GM18519 (cell line): ENCODE data around the gene NANOS3.
"Not testable (repeated sequence)": the region's sequence is repeated elsewhere in the genome, so short reads cannot be mapped to it uniquely, and the experiment has no call there.

ENCODE experiments used
- ATAC-seq: cut with Tn5 transposase; IDR thresholded peaks from one replicate; pipeline ENCODE4 v1.9.1; 2021; ENCODE audit warnings: mild to moderate bottlenecking, moderate library complexity; ENCODE audit not compliant: unreplicated experiment, low FRiP score

The NANOS3 gene

DNA sequence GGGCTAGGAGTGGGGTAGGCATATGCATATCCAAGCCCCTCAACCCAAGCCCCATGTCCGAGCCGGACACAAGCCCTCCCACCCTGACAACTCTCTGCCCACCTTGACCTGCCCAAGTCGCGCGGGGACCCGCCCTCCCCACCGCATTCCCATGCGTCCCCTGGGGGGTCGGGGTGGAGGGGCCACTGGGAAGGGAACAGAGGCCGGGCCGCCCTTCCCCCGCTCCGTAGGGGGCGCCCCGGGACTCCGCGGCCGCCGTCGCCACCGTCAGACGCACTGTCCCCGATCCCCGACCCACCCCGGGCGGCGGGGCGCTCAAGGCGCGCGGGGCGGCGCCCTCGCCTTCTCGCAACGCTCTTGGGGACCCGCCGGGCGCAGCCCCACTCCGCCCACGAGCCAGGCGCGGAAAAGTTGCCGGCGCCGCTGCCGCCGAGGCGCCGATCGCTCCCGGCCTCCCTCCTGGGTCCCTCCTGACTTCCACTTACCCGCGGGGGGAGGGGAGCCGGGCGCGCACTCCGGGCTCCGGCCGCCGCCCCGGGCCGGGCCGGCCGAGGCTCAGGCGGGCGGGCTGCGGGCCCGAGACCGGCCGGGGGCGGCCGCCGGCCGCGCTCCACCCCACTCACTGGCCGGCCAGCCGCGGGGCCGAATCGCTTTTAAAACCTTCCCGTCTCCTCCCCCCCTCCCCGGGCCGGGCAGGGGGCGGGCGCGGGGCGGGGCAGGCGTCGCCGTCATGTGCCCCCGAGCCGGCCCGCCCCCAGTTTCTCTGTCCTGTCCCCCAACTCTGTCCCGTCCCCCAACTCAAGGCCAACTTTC is 34.4 kb upstream of the NANOS3 start:
- ATAC-seq: no peak

DNA sequence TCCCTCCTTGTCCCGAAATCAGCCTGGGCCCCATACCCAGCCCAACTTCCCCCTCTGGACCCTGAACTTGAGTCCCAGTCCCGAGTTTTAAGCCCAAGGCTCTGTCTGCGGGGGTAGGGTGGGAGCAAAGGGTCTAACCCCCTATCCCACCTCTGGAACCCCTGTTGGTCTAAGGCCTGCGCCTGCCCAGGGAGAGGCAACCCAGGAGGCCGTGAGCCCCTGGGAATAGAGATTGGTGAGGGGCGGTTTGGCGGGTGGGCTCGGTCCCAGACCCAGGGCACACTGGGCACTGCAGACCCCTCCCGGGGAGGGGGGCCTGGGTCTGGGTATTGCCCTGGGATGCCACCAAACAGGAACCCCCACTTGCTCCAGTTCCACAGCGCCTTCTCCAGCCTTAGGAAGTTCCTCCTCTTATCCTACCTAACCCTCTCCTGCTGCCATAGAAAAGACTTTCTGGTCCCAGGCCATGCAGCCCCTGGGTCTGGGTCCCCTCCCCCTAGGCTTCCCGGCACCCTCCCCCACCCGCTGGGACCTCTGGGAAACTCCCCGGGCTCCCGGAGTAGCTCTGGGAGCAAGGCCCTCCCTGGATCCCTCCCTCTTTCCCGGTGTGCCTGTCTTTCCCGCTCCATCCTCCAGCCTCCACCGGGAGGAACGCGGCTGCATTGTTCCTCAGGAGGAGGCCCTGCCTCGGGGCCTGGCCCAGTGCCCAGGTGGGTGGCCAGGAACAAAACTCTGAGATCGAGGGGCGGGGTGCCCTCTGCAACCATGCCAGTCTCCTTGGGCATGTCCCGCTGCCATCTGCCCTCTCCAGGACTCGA is 33.6 kb upstream of the NANOS3 start:
- no peak for ATAC-seq

DNA sequence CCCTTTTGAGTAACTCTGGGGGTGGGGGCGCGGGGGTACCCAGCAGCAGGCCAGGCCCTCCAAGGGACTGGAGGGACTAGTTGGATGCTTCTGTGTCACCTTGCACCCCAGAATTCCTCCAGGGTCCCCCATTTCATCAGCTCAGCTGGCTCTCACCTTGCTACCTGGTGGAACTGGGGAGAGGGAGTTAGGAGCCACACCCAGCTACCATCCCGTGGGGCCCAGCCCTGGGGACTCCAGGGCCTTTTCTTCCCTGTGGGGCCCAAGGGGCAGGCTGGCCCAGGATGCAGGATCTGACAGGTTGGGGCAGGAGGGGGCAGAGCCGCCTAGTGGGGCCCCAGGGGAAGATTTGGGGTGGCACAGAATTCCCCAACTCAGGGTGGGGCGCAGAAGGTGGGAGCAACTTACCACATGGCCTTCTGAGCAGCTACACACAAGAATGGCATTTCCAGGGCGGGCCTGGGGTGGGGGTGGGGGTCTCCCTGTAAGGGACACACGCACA is 32.8 kb upstream of the NANOS3 start:
- no peak for ATAC-seq

DNA sequence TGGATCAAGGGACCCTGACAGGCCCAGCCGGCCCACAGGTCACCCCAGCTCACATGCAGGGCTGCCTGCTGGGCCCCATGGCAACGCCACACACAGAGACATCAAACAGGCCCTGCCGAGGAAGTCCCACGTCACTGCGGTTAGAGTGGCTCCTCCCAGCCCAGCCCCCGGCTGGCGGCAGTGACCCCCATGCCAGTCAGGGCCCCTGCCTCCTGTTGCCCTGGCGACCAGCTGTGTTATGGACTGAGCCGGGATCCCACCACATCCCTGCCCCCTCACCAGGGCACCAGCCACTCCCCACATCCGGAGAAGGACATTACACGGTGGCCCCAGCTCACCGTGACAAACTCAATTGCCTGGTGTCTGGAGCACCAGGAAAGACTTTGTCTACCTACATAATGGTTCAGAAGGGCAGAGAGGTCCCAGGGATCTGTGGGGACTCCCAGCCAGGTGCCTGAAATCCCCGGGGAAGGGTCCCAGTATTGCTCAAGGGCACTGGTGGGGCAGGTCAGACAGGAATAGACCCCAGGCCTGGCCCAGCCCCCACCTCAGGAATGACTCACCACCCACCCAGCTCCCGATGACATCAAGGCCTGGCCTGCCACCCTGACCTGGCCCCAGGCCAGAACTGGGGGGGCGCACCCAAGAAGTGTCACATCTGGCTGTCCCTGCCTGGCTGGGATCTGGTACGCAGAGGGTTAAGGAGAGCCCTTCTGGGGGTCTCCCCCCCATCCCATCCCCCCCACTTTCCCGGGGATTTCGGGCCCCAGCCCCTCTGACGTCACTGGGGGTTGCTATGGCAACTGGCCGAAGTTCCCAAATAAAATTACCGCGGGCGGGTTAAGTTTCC is 30.2 kb upstream of the NANOS3 start:
- no peak for ATAC-seq

DNA sequence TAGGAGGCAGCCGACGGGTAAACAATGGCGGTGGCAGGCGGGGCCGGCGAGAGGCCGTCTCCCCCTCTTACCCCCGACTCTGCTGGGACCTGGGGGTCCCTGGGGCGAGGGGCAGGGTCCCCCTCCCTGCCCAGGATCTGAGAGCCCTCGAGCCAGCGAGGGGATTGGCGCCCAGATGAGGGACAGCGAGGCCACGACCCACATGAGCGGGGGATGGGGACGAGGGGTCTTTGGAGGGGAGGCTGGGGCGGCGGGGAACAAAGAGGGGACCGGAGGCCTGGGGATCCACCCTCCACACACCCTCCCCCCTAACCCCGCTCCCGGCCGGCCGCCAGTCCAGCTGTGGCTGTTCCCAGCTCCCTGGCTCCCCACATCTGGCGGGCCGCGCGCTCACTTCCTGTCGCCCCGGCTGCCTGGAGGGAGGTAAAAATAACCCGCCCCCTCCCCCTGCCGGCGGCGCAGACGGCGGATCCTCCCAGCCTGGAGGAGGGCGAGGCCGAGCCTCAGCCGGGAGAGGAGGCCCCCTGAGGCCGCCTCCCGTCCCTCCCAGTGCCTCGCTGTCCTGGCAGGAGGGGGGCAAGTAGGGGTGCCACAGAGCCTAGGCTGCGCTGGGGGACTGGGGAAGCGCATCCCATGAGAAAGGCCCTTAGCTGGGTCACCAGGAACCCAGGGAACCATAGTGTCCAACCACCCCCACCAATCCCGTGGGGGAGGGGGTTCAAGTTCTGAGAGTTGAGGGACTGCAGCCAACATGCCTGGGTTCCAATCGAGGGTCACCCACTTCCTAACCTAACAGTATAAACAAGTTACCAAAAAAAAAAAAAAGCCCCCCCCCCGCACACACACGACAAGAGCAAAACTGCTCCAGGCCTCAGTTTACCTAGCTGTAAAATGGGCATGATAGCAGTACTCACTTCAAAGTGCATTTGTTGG is 29.3 kb upstream of the NANOS3 start:
- ATAC-seq: no peak

DNA sequence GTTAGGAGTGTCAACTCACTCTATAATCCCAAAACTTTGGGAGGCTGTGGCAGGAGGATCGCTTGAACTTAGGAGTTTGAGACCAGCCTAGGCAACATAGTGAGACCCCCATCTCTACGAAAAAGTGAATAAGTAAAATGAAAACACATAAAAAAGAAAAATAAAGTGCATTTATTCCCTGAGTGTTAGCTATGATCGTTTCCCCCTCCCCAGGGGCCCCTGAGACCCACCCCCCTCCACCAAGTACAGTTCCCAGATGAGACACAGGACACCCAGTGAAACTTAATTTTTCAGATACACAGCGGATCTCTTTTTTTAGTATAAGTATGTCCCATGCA is 28.6 kb upstream of the NANOS3 start:
- no peak for ATAC-seq

DNA sequence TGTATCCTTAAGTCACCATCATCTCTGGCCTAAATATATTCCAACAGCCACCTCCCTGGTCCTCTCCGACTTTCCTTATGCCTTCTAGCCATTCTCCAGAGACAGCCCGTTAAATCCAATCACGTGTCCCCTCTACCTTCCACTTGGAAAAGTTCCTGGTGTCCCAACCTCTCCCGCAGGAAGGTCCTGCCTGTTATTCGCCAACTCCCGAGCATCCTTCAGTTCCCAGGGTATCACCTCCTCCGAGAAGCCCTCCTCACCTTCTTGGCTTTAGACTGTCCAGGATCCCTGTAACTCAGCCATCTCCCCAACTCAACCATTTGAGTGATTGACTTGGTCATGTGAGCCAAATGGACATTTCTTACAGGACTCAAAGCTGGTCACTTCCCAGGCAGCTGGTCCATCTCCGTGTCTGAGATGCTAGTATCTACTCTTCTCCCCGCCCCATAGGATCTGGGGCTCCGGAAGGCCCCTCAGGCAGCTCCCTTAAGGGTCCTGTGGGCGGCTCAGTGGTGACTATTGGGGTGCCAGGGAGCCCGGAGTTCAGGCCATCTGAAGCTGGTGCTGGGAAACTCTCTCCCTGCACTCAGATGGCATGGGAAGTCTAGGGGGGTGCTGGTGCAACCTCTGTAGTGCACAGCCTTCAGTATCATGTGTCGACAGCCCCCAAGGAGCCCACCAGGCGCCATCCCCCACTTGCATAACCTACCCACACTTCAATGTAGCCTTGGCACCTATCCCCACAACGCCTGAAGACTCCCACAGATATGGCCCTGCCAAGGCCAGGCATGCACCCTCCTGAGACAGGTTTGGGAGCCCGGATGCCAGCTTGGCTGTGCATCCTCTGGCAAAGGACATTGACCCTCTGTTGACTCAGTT is 27.9 kb upstream of the NANOS3 start:
- ATAC-seq: no peak

DNA sequence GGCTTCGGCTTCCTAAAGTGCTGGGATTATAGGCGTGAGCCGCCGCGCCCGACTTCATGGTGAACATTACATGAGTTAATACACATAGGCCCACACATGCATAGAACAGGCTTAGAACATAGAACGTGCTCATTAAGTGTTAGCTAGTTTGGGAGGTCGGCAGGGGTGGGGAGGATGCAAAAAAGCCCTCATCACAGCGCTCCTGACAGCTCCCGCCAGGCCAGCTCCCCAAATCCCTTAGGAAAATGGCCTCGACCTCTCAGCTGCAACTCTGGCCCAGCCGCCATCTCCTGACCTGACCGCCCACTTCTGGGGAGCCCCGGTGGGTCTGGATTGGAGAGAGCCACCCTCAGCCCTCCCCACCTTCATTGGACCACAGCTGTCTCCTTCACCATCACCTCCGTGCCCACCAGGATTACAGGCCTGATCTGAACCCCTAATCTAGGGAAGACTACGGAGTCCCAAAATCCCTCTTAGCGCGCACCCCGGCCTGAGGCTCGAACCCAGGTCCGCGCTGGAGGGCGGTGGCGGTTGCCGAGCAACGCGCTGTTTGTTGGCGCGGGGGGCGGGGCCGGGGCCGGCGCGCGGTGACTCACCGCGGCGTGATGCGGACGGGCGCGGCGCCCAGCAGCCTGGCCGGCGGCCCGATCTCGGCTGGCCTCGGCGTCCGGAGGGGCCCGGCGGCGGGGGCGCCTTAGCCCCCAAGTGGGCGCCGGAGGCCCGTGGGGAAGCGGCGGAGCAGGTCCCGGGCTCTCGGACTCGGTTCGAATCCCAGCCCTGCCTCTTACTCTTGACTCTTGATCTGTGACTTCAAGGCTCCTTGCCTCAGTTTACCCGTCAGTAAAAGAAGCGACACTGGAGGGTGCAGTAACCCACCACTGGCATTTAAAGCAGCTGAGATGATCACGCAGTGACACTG is 26.7 kb upstream of the NANOS3 start:
- ATAC-seq: no peak

DNA sequence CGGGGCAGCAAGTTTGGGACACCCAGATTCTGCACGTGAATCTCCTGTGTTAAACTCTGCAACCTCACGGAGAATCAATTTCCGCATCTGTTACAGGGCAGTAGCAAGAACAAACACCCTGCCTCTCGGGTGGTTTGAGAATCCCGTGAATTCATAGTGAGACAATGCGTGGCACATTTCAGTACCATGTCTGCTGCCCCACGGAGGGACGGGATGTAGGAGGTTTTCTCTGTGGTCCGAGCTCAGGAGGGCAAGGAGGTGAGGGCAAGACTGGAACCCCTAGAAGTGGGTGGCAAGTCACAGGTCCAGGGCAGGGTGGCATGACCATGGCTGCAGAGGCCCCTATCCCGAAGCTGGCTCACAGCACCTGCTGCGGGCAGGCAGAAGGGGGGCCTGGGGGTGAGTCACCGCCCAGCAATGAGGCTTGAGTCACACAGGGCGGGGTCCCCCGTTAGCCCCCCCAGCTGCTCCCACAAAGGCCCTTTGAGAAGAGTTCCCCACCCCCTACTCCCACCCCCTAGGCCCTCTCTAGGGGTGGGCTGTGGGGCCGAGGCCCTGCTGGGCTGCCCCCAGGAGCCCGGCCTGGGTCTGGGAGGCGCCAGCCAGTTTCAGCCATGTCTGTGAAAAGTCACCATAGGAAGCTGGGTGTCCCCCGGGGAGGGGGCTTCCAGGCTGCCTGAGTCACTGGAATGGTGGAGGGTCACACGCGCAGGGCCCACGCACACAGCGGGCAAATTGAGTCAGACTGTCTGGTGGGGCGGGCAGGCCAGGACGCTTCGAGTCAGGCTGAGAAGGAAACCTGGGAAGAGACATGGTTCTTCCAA is 25.8 kb upstream of the NANOS3 start:
- ATAC-seq: no peak

DNA sequence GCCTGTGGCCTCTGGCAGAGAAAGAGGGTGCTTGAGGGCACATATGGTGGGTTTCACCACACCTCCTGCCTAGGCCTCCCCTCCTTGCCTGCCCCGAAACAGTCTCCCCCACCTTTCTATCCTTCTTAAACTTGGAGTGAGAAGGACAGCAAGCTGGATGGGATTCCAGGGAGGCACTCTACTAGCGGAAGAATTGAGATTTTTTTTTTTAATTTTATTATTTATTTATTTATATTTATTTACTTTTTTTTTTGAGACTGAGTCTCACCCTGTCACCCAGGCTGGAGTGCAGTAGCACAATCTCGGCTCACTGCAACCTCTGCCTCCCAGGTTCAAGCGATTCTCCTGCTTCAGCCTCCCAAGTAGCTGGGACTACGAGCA is 25.2 kb upstream of the NANOS3 start:
- not testable (repeated sequence) for ATAC-seq

DNA sequence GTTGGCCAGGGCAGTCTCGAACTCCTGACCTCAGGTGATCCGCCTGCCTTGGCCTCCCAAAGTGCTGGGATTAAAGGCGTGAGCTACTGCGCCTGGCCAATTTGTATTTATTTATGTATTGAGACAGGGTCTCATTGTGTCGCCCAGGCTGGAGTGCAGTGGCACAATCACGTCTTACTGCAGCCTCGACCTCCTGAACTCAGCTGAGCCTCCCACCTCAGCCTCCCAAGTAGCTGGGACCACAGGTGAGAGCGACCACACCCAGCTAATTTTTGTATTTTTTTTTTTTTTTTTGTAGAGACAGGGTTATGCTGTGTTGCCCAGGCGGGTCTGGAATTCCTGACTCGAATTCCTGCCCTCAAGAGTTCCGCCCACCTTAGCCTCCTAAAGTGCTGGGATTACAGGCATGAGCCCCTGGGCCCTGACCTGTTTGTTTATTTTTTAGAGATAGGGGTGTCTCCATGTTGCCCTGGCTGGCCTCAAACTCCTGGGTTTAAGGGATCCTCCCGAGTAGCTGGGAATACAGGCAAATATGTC is 24.7 kb upstream of the NANOS3 start:
- ATAC-seq: not testable (repeated sequence)

DNA sequence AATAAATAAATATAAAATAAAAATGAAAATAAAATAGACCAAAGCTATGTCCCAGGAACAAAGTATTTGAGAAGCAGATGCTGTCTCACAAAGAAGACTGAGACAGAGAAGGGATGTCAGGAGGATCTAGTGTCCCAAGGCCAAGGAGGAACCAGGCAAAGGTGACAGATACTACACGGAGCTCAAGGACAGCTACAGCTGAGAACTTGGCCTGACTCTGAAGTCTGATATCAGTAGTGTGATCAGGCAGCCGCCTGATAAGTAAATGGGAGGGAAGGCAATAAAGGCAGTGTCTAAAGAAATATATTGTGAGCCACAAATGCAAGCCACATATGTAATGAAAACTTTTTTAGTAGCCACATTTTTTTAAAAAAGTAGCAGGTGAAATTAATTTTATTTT is 20.4 kb upstream of the NANOS3 start:
- no peak for ATAC-seq

DNA sequence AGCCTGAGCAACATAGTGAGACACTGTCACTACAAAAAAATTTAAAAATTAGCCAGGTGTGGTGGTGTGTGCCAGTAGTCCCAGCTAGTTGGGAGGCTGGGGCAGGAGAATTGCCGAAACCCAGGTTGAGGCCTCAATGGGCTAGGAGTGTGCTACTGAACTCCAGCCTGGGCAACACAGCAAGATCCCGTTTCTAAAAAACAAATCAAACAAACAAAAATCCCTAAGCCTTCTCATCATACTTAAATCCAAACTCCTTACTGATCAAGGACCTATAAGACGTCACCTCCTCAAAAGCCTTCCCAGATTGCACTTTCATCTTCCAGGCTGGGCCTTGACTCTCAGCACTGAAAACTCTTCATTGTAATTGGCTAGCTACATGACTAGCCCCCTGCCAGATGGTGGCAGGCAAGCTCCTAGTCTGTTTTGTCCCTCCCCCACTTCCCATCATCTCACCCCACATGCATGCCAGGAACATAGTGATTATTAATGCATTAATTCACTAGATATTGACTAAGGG is 17.5 kb upstream of the NANOS3 start:
- no peak for ATAC-seq

DNA sequence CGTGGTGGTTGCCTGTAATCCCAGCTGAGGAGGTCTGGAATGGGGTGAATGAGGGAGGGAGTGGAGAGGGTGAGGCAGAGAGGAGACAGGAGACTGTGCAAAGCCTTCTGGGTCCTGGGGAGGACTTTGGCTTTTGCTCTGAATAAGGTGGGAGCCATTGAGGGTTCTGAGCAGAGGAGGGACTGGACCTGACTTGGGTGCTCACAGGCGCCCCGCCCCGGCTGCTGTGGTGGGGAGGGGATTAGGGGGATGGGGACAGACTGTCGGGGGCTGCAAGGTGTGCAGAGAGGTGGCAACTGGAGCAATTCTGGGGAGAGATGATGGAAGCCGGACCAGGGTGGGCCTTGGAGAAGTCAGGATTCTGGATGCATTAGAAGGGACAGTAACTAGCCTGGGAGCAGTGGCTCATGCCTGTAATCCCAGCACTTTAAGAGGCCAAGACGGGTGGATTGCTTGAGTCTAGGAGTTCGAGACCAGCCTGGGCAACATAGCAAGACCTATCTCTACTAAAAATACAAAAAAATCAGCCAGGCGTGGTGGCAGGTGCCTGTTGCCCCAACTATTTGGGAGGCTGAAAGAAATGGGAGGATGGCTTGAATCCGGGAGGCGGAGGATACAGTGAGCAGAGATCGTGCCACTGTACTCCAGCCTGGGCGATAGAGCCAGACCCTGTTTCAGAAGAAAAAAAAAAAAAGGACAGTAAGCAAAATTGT is 16.1 kb upstream of the NANOS3 start:
- no peak for ATAC-seq

DNA sequence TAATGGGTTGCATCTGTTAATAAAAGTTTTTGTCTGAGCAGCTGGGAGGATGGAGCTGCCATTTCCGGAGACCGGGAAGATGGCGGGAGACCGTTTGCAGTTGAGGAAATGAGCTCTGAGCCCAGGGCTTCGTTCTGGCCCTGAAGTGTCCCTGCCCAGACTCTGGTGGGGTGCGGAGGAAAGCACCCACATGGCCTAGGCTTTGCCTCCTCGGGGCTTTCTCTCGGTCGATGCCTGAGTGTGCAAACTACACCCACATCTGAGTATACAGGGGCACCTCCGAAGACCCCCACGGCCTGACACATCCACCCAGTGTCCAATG is 15.6 kb upstream of the NANOS3 start:
- ATAC-seq: no peak
